ENCODE data around the gene PRR11.
A peak's percentile ranks its signal among the peaks of the same experiment; 100 is the strongest.
"Not testable (repeated sequence)": the region's sequence is repeated elsewhere in the genome, so short reads cannot be mapped to it uniquely, and the experiment has no call there.

PRR11 gene

GRCh38 chr17:59160157-59161025, 4.8 kb downstream of the PRR11 start:
- Histone ChIP-seq H3K9me3 (ENCODE audit: low read depth, low read length) (no peaks in the 10 kb centered on the region), H3K9ac (ENCODE audit: insufficient read length) (no peak overlapping the region), H3K27ac (no peak overlapping the region), H3K36me3 (ENCODE audit: insufficient read depth, low read length) (peaks cover 14% of the 10 kb centered on the region), H3K4me3 (no peak overlapping the region)
- TF ChIP-seq FOXP2 (optimal IDR thresholded peaks at IDR 0.05; ENCODE audit: control extremely low read depth, extremely low read length, insufficient read depth), result no peak
- no peak for TF ChIP-seq EZH2 (IDR thresholded peaks at IDR 0.05)
- no peak for TF ChIP-seq POLR2AphosphoS5 (IDR thresholded peaks at IDR 0.05; ENCODE audit: borderline replicate concordance, low read depth, low read length)
- no peak for DNase-seq (ENCODE audit: low read depth, low spot score)

GRCh38 chr17:59161477-59161876, 5.9 kb downstream of the PRR11 start:
- H3K9ac ChIP-seq (ENCODE audit: insufficient read length), result no peak overlapping the region
- H3K9me3 ChIP-seq (ENCODE audit: low read depth, low read length), result no peaks in the 10 kb centered on the region
- no peak overlapping the region for H3K4me3 ChIP-seq
- DNase-seq (ENCODE audit: low read depth, low spot score), result no peak
- TF ChIP-seq EZH2 (IDR thresholded peaks at IDR 0.05), result no peak
- no peak for TF ChIP-seq FOXP2 (optimal IDR thresholded peaks at IDR 0.05; ENCODE audit: control extremely low read depth, extremely low read length, insufficient read depth)
- TF ChIP-seq POLR2AphosphoS5 (IDR thresholded peaks at IDR 0.05; ENCODE audit: borderline replicate concordance, low read depth, low read length), result no peak
- peaks cover 14% of the 10 kb centered on the region for H3K36me3 ChIP-seq (ENCODE audit: insufficient read depth, low read length)
- no peak overlapping the region for H3K27ac ChIP-seq

- Histone ChIP-seq H3K36me3 (ENCODE audit: insufficient read depth, low read length) (peaks cover 23% of the 10 kb centered on the region), H3K27ac (peak overlapping the region; percentile 63; the same call in 1 of the 2 replicates), H3K4me3 (0 out of 2 replicates have a peak overlapping the region, but pooled peaks have one; percentile 43), H3K9ac (ENCODE audit: insufficient read length) (no peak overlapping the region), H3K9me3 (ENCODE audit: low read depth, low read length) (no peaks in the 10 kb centered on the region)
- DNase-seq (ENCODE audit: low read depth, low spot score), result no peak
- no peak for TF ChIP-seq POLR2AphosphoS5 (IDR thresholded peaks at IDR 0.05; ENCODE audit: borderline replicate concordance, low read depth, low read length)
- no peak for TF ChIP-seq EZH2 (IDR thresholded peaks at IDR 0.05)
- TF ChIP-seq FOXP2 (optimal IDR thresholded peaks at IDR 0.05; ENCODE audit: control extremely low read depth, extremely low read length, insufficient read depth), result no peak
Observed at GRCh38 chr17:59165933-59166342, 10.4 kb downstream of the PRR11 start.

- DNase-seq (ENCODE audit: low read depth, low spot score), result no peak
- H3K4me3 ChIP-seq, result no peak overlapping the region
- H3K9me3 ChIP-seq (ENCODE audit: low read depth, low read length), result no peaks in the 10 kb centered on the region
- H3K27ac ChIP-seq, result no peak overlapping the region
- H3K9ac ChIP-seq (ENCODE audit: insufficient read length), result no peak overlapping the region
- H3K36me3 ChIP-seq (ENCODE audit: insufficient read depth, low read length), result peaks cover 29% of the 10 kb centered on the region
- no peak for TF ChIP-seq FOXP2 (optimal IDR thresholded peaks at IDR 0.05; ENCODE audit: control extremely low read depth, extremely low read length, insufficient read depth)
- TF ChIP-seq EZH2 (IDR thresholded peaks at IDR 0.05), result no peak
- TF ChIP-seq POLR2AphosphoS5 (IDR thresholded peaks at IDR 0.05; ENCODE audit: borderline replicate concordance, low read depth, low read length), result no peak
Observed at GRCh38 chr17:59167571-59168001, 12.0 kb downstream of the PRR11 start.

GRCh38 chr17:59172436-59173004, 17.0 kb downstream of the PRR11 start:
- Histone ChIP-seq H3K4me3 (no peak overlapping the region), H3K27ac (no peak overlapping the region), H3K36me3 (ENCODE audit: insufficient read depth, low read length) (peaks cover 54% of the 10 kb centered on the region), H3K9me3 (ENCODE audit: low read depth, low read length) (no peaks in the 10 kb centered on the region), H3K9ac (ENCODE audit: insufficient read length) (no peak overlapping the region)
- TF ChIP-seq POLR2AphosphoS5 (IDR thresholded peaks at IDR 0.05; ENCODE audit: borderline replicate concordance, low read depth, low read length) (no peak), FOXP2 (optimal IDR thresholded peaks at IDR 0.05; ENCODE audit: control extremely low read depth, extremely low read length, insufficient read depth) (no peak), EZH2 (IDR thresholded peaks at IDR 0.05) (no peak)
- DNase-seq (ENCODE audit: low read depth, low spot score), result no peak

GRCh38 chr17:59174671-59175070, 19.1 kb downstream of the PRR11 start:
- Histone ChIP-seq H3K36me3 (ENCODE audit: insufficient read depth, low read length) (peaks cover 46% of the 10 kb centered on the region), H3K9ac (ENCODE audit: insufficient read length) (no peak overlapping the region), H3K4me3 (no peak overlapping the region), H3K27ac (no peak overlapping the region), H3K9me3 (ENCODE audit: low read depth, low read length) (no peaks in the 10 kb centered on the region)
- no peak for DNase-seq (ENCODE audit: low read depth, low spot score)
- TF ChIP-seq EZH2 (IDR thresholded peaks at IDR 0.05) (no peak), FOXP2 (optimal IDR thresholded peaks at IDR 0.05; ENCODE audit: control extremely low read depth, extremely low read length, insufficient read depth) (no peak), POLR2AphosphoS5 (IDR thresholded peaks at IDR 0.05; ENCODE audit: borderline replicate concordance, low read depth, low read length) (no peak)

GRCh38 chr17:59175076-59175475, 19.5 kb downstream of the PRR11 start:
- DNase-seq (ENCODE audit: low read depth, low spot score), result no peak
- H3K4me3 ChIP-seq, result no peak overlapping the region
- H3K36me3 ChIP-seq (ENCODE audit: insufficient read depth, low read length), result peaks cover 42% of the 10 kb centered on the region
- H3K9ac ChIP-seq (ENCODE audit: insufficient read length), result no peak overlapping the region
- H3K9me3 ChIP-seq (ENCODE audit: low read depth, low read length), result no peaks in the 10 kb centered on the region
- no peak overlapping the region for H3K27ac ChIP-seq
- TF ChIP-seq EZH2 (IDR thresholded peaks at IDR 0.05), result no peak
- TF ChIP-seq FOXP2 (optimal IDR thresholded peaks at IDR 0.05; ENCODE audit: control extremely low read depth, extremely low read length, insufficient read depth), result no peak
- TF ChIP-seq POLR2AphosphoS5 (IDR thresholded peaks at IDR 0.05; ENCODE audit: borderline replicate concordance, low read depth, low read length), result no peak

GRCh38 chr17:59178266-59178985, 22.9 kb downstream of the PRR11 start:
- Histone ChIP-seq H3K27ac (no peak overlapping the region), H3K9ac (ENCODE audit: insufficient read length) (no peak overlapping the region), H3K4me3 (no peak overlapping the region), H3K9me3 (ENCODE audit: low read depth, low read length) (no peaks in the 10 kb centered on the region), H3K36me3 (ENCODE audit: insufficient read depth, low read length) (peaks cover 16% of the 10 kb centered on the region)
- DNase-seq (ENCODE audit: low read depth, low spot score), result no peak
- TF ChIP-seq POLR2AphosphoS5 (IDR thresholded peaks at IDR 0.05; ENCODE audit: borderline replicate concordance, low read depth, low read length) (no peak), EZH2 (IDR thresholded peaks at IDR 0.05) (no peak)

- not testable (repeated sequence) for H3K9ac ChIP-seq (ENCODE audit: insufficient read length); H3K36me3 ChIP-seq (ENCODE audit: insufficient read depth, low read length); H3K4me3 ChIP-seq; H3K9me3 ChIP-seq (ENCODE audit: low read depth, low read length); DNase-seq (ENCODE audit: low read depth, low spot score); H3K27ac ChIP-seq
Observed at GRCh38 chr17:59179601-59180000, 24.1 kb downstream of the PRR11 start.
